GM18870 (cell line): ENCODE data around the gene KCNJ6.
A peak's percentile ranks its signal among the peaks of the same experiment; 100 is the strongest.
"Not testable (repeated sequence)": the region's sequence is repeated elsewhere in the genome, so short reads cannot be mapped to it uniquely, and the experiment has no call there.

Experiments used
- ATAC-seq: cut with Tn5 transposase; IDR thresholded peaks from one replicate; pipeline ENCODE4 v1.9.1; 2021; ENCODE audit warnings: moderate library complexity; ENCODE audit not compliant: unreplicated experiment

The KCNJ6 gene

DNA sequence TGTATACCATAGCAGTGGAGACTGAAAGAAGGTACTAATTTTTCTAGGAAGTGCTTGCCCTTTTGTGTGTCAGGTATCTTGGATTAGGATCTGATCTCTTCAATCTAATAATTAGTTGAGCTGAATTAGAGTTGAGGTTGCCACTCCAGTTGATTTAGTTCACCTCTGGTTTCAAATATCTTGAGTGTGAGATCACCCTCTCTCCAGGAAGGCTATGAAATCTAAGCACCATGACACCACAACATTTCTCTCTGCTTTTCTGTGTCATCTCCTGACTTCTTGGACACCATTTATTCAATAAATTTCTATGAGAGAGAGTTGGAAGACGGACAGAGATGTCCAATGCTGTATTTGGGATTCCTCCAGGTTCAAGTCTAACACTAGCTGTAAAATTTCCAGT lies 336.9 kb downstream of the KCNJ6 start:
- no peak for ATAC-seq

DNA sequence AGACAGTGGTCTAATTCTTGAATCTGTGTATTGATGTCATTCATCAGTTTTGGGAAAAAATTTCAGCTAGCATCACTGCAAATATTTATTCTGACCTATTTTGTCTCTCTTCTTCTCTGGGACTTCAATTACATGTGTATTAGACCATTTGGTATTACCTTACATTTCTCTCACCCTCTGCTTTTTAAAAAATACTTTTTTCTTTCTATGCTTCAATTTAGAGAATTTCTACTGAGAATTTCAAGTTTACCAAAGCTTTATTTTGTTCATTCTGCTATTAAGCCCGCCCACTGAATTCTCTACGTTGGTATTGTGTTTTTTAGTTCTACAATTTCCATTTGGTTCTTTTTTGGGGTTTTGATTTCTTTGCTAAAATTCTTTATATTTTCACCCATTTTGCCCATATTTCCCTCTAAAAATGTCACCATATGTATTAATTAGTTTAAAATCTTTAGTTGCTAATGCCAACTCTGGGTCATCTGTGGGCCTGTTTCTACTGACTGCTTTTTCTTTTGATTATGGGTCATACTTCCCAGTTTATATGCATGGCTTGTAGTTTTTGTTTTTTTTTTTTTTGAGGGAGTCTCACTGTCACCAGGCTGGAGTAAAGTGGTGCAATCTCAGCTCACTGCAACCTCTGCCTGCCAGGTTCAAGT lies 337.7 kb downstream of the KCNJ6 start:
- ATAC-seq = no peak

GRCh38 chr21:37576929-37577328 lies 339.3 kb downstream of the KCNJ6 start:
- ATAC-seq = not testable (repeated sequence)

DNA sequence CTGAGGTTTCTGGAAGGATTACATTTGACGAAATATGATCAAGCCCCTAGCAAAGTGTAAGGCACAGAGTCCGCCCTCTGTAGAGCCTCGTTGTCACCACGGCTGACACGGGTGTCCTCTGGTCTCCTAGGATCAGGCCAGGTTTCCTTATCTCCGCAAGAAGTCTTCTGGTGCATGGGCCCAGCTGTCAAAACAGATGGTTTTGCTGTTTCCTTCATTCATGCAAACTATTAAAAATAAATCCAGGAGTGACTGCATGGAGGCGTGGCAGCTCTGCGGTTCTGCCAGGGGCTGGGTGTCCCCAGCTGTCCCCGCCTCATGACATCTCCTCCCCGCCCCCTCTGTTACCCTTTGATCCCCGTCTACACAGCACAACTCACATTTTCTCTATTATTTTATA lies 340.7 kb downstream of the KCNJ6 start:
- no peak for ATAC-seq

- no peak for ATAC-seq
Observed at GRCh38 chr21:37574751-37575150, 341.5 kb downstream of the KCNJ6 start.

DNA sequence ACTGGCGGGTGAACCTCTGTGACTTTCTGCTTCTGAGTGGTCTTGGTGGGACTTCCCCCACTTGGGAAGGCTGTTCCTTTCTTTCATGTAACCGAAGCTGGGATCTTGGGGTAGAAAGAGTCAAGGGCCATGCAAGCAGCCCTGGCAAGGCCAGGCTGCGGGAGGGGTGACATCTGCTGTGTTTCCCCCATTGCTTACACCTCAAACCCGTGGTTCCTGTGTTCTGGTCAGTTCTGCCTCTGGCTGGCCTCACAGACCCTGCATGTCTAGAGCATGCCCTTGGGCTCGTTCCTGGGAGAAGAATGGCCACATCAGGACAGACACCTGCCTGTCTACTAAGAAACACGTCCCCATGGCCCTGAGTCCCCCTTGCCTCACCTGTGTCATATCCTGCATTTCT lies 341.9 kb downstream of the KCNJ6 start:
- no peak for ATAC-seq

- no peak for ATAC-seq
Observed at GRCh38 chr21:37571442-37571841, 344.8 kb downstream of the KCNJ6 start.

DNA sequence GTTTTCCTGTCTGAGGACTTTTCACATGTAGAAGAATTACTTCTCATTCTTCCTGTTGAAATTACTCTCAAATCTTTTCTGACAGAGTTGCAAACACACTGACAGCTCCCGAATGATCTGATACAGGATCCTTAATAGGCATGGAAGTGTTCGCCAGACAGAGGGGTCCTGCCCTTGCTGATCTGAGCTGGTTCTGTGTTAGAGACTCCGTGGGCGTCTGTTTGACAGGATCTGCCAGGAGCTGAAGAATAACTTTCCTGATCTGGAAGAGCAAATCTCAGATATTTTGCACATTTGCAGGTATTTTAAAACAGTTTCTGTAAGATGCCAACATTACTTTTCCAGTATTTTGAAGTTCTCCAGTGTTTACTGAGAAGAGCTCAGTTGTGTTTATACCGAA lies 347.3 kb downstream of the KCNJ6 start:
- ATAC-seq = no peak

DNA sequence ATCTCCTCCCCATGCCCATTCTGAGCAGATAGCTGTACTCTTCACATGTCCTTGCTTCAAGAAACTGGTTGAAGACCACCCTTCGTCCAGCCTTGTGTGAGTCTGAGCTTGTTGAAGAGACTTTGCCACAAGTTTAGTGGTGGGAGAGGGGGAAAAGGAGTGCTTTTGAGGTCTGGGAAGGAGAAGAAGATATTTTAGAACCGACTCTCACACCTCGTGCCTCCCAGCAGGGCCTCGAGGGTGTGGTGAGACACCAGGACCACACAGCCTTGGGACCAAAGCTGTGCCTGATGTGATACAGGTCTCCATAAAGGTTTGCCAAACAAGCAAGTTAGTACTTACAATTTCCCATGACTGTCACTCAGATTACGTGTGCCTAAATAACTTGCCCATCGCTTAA lies 347.8 kb downstream of the KCNJ6 start:
- ATAC-seq = no peak

- no peak for ATAC-seq
Observed at GRCh38 chr21:37566790-37567615, 349.3 kb downstream of the KCNJ6 start.

- ATAC-seq = no peak
Observed at GRCh38 chr21:37565530-37566223, 350.6 kb downstream of the KCNJ6 start.

- no peak for ATAC-seq
Observed at GRCh38 chr21:37564924-37565529, 351.2 kb downstream of the KCNJ6 start.

GRCh38 chr21:37564341-37564923 lies 351.8 kb downstream of the KCNJ6 start:
- ATAC-seq = peak; percentile 47

DNA sequence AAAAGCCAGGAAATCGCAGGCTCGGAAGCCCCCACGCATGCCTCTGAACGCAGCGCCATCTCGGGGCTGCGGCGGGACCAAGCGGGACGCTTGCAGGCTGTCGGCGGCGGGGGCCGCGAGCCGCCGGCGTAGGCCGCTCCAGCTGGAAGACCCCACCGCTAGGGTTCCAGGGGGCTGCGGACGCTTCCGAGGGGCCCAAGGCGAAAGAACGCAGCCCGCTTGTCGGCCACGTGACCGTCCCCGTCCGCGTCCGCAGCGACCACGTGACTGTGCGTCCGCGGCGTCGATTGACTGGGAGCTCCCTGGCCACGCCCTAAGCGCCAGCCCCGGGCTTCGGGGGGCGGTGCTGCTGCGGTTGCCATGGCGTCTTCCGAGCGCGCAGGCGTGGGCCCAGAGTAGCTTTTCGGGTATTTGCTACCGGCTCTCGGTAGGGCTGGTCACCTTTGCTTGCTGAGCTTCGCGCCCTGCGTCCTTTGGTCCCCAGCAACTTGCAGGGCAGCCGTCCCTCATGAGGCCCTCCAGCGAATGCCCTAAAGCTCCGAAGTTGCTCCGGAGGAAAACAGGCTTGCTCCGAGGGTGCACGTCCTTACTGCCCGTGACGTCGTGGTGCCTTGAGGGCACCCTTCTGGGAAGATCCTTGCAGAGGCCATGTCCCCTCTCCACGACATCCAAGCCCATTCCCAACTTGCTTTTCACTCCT lies 352.5 kb downstream of the KCNJ6 start:
- peak; percentile 56 for ATAC-seq

DNA sequence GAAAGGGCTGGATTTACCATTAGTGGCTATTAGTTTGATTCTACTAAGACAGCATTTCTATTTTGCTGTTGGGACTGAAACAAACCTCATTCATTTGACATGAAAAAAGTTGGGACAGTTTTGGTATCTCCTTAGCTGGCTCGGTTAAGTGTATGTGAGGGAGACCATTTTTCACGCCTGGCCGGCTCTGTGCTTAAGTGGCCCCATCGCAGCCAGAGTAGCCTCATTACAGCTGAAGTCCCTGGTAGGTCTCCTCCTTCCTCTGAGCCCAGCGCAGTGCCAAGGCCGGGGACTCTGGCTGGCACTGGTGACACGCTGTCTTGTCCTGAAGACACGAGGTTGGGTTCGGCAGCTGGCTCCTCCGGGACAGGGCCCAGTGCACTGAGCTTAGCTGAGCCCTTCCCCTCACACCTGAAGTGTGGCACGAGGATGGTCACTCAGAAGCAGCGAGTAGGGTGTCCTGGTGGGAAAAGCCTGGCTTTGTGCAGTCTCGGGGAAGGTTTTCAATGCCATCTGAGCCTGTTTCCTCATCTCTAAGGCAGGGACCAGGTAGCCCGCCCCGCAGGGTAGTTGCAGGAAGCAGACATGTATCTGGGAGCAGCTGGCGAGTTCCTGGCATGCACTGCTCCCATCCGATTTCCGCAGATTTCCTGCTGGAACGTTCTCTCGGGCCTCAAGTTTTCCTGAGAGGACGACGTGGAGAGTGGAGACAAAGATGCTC lies 353.2 kb downstream of the KCNJ6 start:
- peak; percentile 9 for ATAC-seq

GRCh38 chr21:37561941-37562919 lies 354.0 kb downstream of the KCNJ6 start:
- ATAC-seq = no peak

DNA sequence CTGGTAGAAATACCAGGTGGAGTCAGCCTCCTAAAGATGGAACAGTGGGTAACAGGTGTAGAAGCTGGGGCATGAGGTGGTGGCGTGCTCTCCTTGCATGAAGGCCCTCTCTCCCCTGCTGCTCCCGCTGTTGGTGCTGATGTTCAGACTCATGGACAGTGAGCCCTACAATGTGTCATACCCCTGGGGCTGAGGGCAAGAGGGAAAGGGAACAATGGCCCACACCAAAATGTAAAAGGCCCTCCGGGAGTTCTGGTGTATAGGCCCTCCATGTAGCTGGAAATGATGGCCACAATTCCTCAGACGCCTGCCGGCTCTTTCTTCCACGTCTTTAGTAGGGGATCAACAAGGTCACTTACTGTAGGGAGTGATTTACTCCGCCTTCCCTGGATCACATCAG lies 354.8 kb downstream of the KCNJ6 start:
- ATAC-seq = no peak

- no peak for ATAC-seq
Observed at GRCh38 chr21:37560385-37560784, 355.9 kb downstream of the KCNJ6 start.
